OCI-M1 (cell line): Measurements from ENCODE around the gene SLC6A13.

Source experiments
- DNase-seq: peaks from one replicate; lab custom pipeline; 2025; lab: John Stamatoyannopoulos, UW

SLC6A13 gene

GRCh38 chr12:177980-178828, 84.4 kb downstream of the SLC6A13 start:
- no peak for DNase-seq

DNA sequence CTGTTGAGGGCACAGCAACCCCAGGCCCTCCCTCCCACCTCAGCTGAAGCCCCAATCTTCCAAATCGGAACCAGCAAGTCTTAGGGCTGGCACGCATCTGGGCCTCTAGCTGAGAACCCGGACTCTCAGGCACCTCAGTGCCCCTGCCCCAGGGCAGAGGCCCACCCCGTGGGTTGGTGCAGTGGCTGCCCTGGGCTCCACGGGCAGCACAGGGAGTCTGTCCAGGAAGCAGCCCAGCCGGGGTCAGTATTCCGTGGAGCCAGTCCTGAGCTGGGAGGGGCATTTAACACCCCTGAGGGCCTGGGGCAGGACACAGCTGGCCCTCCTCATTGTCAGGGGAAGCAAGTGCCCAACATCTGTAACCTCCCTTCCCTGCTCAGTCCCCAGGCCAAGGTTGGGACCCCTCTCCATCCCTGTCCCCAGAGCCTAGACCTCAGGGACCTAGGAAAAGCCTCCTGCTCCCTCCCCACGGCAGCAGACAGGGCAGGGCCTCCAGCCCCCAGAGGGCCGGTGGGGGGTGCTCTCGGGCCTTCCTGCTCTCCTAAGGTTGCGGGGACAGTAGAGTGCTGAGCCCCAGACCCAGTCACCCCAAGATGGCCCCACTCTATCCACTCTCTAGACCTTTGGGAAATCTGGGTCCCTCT, 85.2 kb downstream of the SLC6A13 start:
- no peak for DNase-seq

- DNase-seq, result peak; percentile 52
These were observed 86.1 kb downstream of the SLC6A13 start for GRCh38 chr12:176321-177181.

DNA sequence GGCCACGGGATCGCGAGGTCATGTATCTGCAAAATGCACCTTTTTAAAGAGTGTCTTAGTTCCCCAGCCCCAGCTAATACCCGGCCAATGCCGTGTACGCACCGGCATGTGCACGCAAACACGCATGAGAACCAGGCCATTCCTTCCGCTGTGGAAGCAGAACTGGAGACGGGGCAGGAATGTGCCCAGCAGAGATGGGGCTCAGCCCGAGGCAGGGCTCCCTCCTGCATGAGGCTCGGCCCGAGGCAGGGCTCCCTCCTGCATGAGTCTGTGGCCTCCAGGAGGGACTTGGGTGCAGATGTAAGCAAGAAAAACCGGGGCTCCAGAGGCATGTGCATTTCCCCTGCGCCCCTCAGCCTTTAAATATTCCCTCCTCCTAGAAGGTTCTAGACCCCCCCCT, 86.9 kb downstream of the SLC6A13 start:
- DNase-seq, result no peak

GRCh38 chr12:175250-175649, 87.4 kb downstream of the SLC6A13 start:
- DNase-seq, result no peak

- DNase-seq, result no peak
These were observed 88.0 kb downstream of the SLC6A13 start for GRCh38 chr12:174596-174995.

DNA sequence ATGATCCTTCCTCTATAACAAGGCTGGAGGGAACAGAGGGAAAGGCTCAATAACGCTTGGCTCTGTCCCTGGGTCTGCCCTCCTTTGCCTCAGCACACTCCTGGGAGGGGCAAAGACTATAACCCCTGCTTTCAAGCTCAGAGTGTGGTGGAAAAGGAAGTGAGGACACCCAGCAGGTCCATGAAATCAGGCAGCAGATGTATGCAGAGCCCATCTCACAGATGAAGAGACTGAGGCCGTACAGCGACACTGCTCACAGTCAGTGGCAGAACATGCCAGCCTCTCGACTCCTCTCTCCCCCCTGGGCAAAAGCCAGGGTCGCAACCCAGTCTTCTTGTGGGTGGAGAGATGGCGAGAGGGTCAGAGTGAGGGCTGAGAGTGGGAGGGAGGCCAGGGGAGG, 88.5 kb downstream of the SLC6A13 start:
- DNase-seq, result no peak

- peak; percentile 56 for DNase-seq
These were observed 89.9 kb downstream of the SLC6A13 start for GRCh38 chr12:172732-173161.

DNA sequence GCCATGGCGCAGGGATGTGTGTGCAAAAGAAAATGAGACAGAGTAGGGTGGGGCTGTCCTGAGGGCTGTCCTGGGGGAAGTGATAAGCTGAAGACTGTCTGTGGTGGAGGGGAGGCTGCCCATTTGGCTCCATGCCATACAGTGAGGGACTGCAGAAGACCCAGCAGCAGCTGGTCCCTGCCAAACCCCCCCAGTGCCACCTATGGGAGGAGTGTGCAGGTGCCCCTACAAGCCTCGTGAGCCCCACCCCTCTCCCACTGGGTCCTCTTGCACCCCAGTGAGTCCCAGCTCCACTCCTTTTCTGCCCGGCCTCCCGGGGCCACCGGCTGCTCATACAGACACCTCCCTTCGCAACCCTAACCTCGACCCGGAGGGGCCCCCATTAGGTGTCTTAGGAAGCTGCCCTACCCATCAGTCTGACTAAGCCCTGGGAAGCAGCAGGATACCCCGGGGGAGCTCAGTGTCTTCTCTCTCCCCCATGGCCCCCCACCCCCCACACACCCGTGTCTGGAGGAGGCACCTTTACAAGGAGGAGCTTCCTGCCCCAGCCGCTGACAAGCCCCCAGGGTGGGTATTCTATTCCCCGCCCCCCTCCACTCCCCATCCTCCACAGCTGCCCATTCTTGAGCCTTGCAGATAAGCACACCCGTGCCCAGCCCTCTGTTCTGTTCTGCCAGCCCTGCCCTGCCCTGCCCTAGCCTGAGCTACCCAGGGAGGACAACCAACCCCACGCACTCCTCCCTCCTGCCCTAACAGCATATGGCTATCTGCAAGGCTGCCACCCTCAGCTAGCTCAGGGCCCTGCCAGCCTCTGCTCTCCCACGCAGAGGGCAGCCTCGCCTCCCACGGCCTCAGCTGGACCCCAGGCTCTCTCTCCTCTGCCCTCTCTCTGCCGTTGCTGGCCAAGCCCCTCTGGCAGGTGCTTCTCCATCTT, 90.6 kb downstream of the SLC6A13 start:
- DNase-seq, result peak; percentile 59

DNA sequence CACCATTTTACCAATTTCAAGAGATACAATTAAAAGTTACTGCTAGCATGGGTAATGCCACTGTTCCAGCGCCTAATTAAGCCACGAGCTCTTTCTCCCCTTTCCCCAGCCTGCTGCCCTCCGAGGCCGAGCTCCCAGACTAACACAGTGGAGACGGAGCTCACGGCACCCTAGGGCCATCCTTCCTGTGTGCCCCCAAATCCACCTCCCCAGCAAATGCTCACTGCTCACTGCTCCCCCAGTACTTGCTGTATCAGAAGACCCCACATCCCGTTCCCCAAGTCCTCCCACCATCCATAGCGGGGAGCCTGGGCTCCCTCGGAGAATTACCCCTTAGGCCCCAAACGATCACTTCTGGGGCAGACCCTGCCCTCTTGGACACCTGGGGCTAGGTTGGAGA, 91.4 kb downstream of the SLC6A13 start:
- DNase-seq, result no peak
